OCI-LY7 (cell line): ENCODE results near the gene PEX10. TPM values are rescaled to one million over a fixed set of nuclear protein-coding genes. Genes with fewer than 3 reads are reported as not detected.

ENCODE experiments used
- BruUV-seq: library from RNA; stranded (reverse); fragments of 400-500 nt; replicated peaks from 2 replicates; lab custom pipeline; 2021; lab: Mats Ljungman, UMichigan
- CTCF ChIA-PET: fragments of 300-600 bp; sonication (Branson Sonifier 250); formaldehyde crosslinking; loops from one replicate; lab custom pipeline; 2022; ENCODE audit warnings: antibody characterized with exemption; ENCODE audit not compliant: unreplicated experiment; lab: Charles Lee
- POLR2A ChIA-PET: fragments of 300-600 bp; sonication (Branson Sonifier 250); formaldehyde crosslinking; loops from one replicate; lab custom pipeline; 2022; ENCODE audit warnings: antibody characterized with exemption; lab: Charles Lee
- DNase-seq: peaks from one replicate; pipeline ENCODE4 v3.0.0-alpha.2; 2015; ENCODE audit warnings: low spot score
- H2AFZ ChIP-seq: fragments of 200-600 bp; sonication (generic), shearing (Covaris generic); 2 replicates; pipeline ENCODE4 v1.6.1; 2014; ENCODE audit warnings: mild to moderate bottlenecking, antibody characterized with exemption, low read length, moderate library complexity
- H3K27ac ChIP-seq: fragments of 200-600 bp; sonication (generic); 2 replicates; pipeline ENCODE4 v1.5.1; 2014; ENCODE audit warnings: mixed run types, low read depth, mild to moderate bottlenecking, moderate library complexity, low read length, inconsistent platforms; ENCODE audit not compliant: poor library complexity, severe bottlenecking
- H3K36me3 ChIP-seq: fragments of 200-600 bp; sonication (generic); 2 replicates; pipeline ENCODE4 v1.6.1; 2014; ENCODE audit warnings: mild to moderate bottlenecking, antibody characterized with exemption, low read length, moderate library complexity, mixed read lengths; ENCODE audit not compliant: insufficient read depth
- H3K4me1 ChIP-seq: fragments of 200-600 bp; sonication (generic); 2 replicates; pipeline ENCODE4 v1.5.1; 2014; ENCODE audit warnings: mild to moderate bottlenecking, low read length; ENCODE audit not compliant: insufficient read depth, poor library complexity, severe bottlenecking
- H3K4me2 ChIP-seq: fragments of 200-600 bp; sonication (generic); 2 replicates; pipeline ENCODE4 v1.6.1; 2014; ENCODE audit warnings: mild to moderate bottlenecking, low read length
- H3K4me3 ChIP-seq: fragments of 200-600 bp; sonication (generic); 2 replicates; pipeline ENCODE4 v1.5.1; 2014; ENCODE audit warnings: mild to moderate bottlenecking, low read depth, low read length; ENCODE audit not compliant: poor library complexity, severe bottlenecking
- H3K79me2 ChIP-seq: fragments of 200-600 bp; sonication (generic); 2 replicates; pipeline ENCODE4 v1.6.1; 2016; ENCODE audit warnings: low read depth, mild to moderate bottlenecking, low read length, moderate library complexity, mixed read lengths; ENCODE audit not compliant: insufficient read depth
- H3K9me2 ChIP-seq: fragments of 200-600 bp; sonication (generic); 2 replicates; pipeline ENCODE4 v1.6.1; 2016; ENCODE audit warnings: mild to moderate bottlenecking, low read length, mixed read lengths; ENCODE audit not compliant: insufficient read depth
- H3K9me3 ChIP-seq: fragments of 200-600 bp; sonication (generic); 2 replicates; pipeline ENCODE4 v1.6.1; 2014; ENCODE audit warnings: mild to moderate bottlenecking, mixed run types, low read length, mixed read lengths
- H4K20me1 ChIP-seq: fragments of 200-600 bp; sonication (generic); 2 replicates; pipeline ENCODE4 v1.6.1; 2014; ENCODE audit warnings: mild to moderate bottlenecking, antibody characterized with exemption, low read length, moderate library complexity, mixed read lengths; ENCODE audit not compliant: insufficient read depth
- CTCF ChIP-seq: fragments of 200-600 bp; sonication (generic); conservative IDR thresholded peaks from 2 replicates; pipeline ENCODE4 v1.5.1; 2014; ENCODE audit warnings: mild to moderate bottlenecking, antibody characterized with exemption, low read length, moderate library complexity, mixed read lengths
- EZH2phosphoT487 ChIP-seq: fragments of 200-600 bp; sonication (generic); IDR thresholded peaks from 2 replicates; pipeline ENCODE4 v1.6.1; 2018; ENCODE audit warnings: low read depth, borderline replicate concordance, mild to moderate bottlenecking, mixed run types, antibody characterized with exemption, low read length, moderate library complexity, mixed read lengths
- intact Hi-C: fragments of 100-400 bp; cut with micrococcal nuclease; formaldehyde crosslinking; loops from one replicate; pipeline ENCODE4 v1.10.0; 2022; ENCODE audit not compliant: unreplicated experiment
- total RNA-seq, 2 experiments: library from RNA; depleted of rRNA in 1 of 2; stranded (reverse); fragments of >200 nt in 1 of 2; shearing (Covaris generic) in 1 of 2; gene quantifications; 2 replicates each; pipeline ENCODE4 v1.2.3, GENCODE V29; 2014 to 2022

Gene PEX10
- total RNA-seq, 2 experiments from 2014 or later, result 23.3 to 24.5 TPM

DNA sequence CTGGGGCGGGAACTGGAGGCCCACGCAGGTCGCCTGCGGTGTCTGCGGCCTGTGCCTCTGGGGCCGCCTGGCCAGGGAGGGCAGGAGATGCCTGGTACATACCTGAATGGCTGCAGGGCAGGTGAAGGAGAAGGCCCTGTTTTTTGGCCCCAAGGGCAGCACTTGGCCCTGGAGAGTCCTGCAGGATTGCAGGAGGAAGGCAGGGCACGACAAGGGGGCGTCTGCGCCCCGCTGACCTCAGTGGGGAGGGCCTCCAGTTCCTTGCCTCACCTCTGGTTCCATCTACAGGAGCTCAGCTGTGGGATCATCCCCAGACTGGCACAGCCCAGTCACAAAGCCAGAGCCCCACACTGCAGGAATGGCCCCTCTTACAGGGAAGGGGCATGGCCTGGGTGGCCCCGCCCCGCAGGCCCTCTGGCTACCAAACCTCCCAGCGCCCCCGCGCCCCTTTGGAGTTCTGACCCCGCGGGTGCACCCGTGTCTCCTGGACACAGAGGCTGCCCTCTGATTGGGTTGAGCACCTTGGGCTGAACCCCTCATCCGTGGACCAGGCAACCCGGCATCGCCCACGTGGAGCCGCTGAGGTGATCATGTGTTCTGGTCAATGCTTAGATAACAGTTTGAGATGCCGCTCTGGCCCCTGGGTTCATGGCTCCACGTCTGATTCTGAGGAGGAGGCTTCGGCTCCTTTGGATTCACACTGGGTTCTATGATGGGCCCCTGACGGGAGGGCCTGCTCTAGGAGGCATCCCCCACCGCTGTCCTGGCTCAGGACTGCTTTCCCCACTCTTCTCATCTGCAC lies 1.3 kb upstream of the PEX10 start:
- TF ChIP-seq EZH2phosphoT487 (no peak), CTCF (no peak)
- no TSS peak for BruUV-seq
- DNase-seq, result peak; percentile 30

GRCh38 chr1:2412773-2413494 lies 570 bp upstream of the PEX10 start:
- Histone ChIP-seq H3K4me1 (peaks cover 48% of the 10 kb centered on the region), H3K27ac (peak overlapping the region; percentile 73), H3K79me2 (no peaks in the 10 kb centered on the region), H3K4me2 (peak overlapping the region; percentile 91), H3K9me2 (no peaks in the 10 kb centered on the region), H2AFZ (no peak overlapping the region), H3K4me3 (peak overlapping the region; percentile 98), H3K9me3 (no peaks in the 10 kb centered on the region), H3K36me3 (no peaks in the 10 kb centered on the region), H4K20me1 (no peaks in the 10 kb centered on the region)
- POLR2A ChIA-PET, result interaction anchor here (0.6 to 1.2 kb wide), 3 partner anchors 135 to 385 kb away, joined by 3 to 7 read pairs (median 3); no protein-coding TSS in a partner anchor
- peak; percentile 83 for DNase-seq
- TSS peak; percentile 55 for BruUV-seq
- no peak for TF ChIP-seq CTCF
- no peak for TF ChIP-seq EZH2phosphoT487
- intact Hi-C loops, result loop anchor here (1.0 kb wide), 2 partner anchors 22 to 83 kb away; partner anchors contain the start of genes MORN1 and RER1
- CTCF ChIA-PET, result interaction anchor here (0.6 kb wide), 1 partner anchor 34 kb away, joined by 7 read pairs; no protein-coding TSS in a partner anchor

More for the DNA sequence above, 1.3 kb upstream of the PEX10 start:
- Histone ChIP-seq H3K4me1 (peaks cover 48% of the 10 kb centered on the region), H4K20me1 (no peaks in the 10 kb centered on the region), H3K4me2 (peak overlapping the region; percentile 91), H3K4me3 (peak overlapping the region; percentile 98), H3K9me2 (no peaks in the 10 kb centered on the region), H3K36me3 (no peaks in the 10 kb centered on the region), H2AFZ (no peak overlapping the region), H3K9me3 (no peaks in the 10 kb centered on the region), H3K79me2 (no peaks in the 10 kb centered on the region), H3K27ac (peak overlapping the region; percentile 73)
- ChIA-PET POLR2A (interaction anchor here (0.6 to 1.2 kb wide), 3 partner anchors 134 to 385 kb away, joined by 3 to 7 read pairs (median 3); no protein-coding TSS in a partner anchor), CTCF (interaction anchor here (0.6 kb wide), 2 partner anchors 33 to 135 kb away, joined by 5 to 7 read pairs; no protein-coding TSS in a partner anchor)
- intact Hi-C loops, result loop anchor here (1.0 to 2.0 kb wide), 4 partner anchors 83 to 171 kb away; partner anchors contain the start of gene PANK4
